ENCODE measurements around the gene HYCC1. TPM values are rescaled to one million over a fixed set of nuclear protein-coding genes. Genes with fewer than 3 reads are reported as not detected.
"Not testable (repeated sequence)": the region's sequence is repeated elsewhere in the genome, so short reads cannot be mapped to it uniquely, and the experiment has no call there.

HYCC1 gene
- polyA plus RNA-seq, 1 donor = 39.0 TPM

GRCh38 chr7:22989643-22990587, 24.0 kb downstream of the HYCC1 start:
- 100% methylated on average over 1 of the region's 3 CpGs for WGBS (ENCODE audit: insufficient coverage, low lambda C conversion rate)
- Histone ChIP-seq H3K36me3 (ENCODE audit: control insufficient read depth, insufficient read depth, low read length) (no peaks in the 10 kb centered on the region), H3K9me3 (ENCODE audit: control insufficient read depth, low read depth, low read length) (no peaks in the 10 kb centered on the region), H3K4me1 (ENCODE audit: control insufficient read depth, insufficient read depth, low read length) (no peaks in the 10 kb centered on the region), H3K27me3 (ENCODE audit: control insufficient read depth, insufficient read depth, low read length) (no peaks in the 10 kb centered on the region), H3K27ac (ENCODE audit: low read length) (no peak overlapping the region), H3K4me3 (ENCODE audit: low read length) (no peak overlapping the region)
- no peak for DNase-seq

GRCh38 chr7:22985436-22985835, 28.5 kb downstream of the HYCC1 start:
- peaks cover 3% of the 10 kb centered on the region for H3K36me3 ChIP-seq (ENCODE audit: control insufficient read depth, insufficient read depth, low read length)
- DNase-seq = no peak

GRCh38 chr7:22983257-22983855, 30.6 kb downstream of the HYCC1 start:
- H3K4me1 ChIP-seq (ENCODE audit: control insufficient read depth, insufficient read depth, low read length) = no peaks in the 10 kb centered on the region
- no peak for DNase-seq
- H3K36me3 ChIP-seq (ENCODE audit: control insufficient read depth, insufficient read depth, low read length) = peaks cover 3% of the 10 kb centered on the region
- no peak overlapping the region for H3K27ac ChIP-seq (ENCODE audit: low read length)
- 100% methylated on average over 2 of the region's 6 CpGs for WGBS (ENCODE audit: insufficient coverage, low lambda C conversion rate)
- H3K4me3 ChIP-seq (ENCODE audit: low read length) = no peak overlapping the region
- H3K9me3 ChIP-seq (ENCODE audit: control insufficient read depth, low read depth, low read length) = no peaks in the 10 kb centered on the region
- no peaks in the 10 kb centered on the region for H3K27me3 ChIP-seq (ENCODE audit: control insufficient read depth, insufficient read depth, low read length)

More at GRCh38 chr7:22985436-22985835, 28.5 kb downstream of the HYCC1 start:
- WGBS (ENCODE audit: insufficient coverage, low lambda C conversion rate) = 95% methylated on average over 2 of the region's 5 CpGs
- Histone ChIP-seq H3K27me3 (ENCODE audit: control insufficient read depth, insufficient read depth, low read length) (no peaks in the 10 kb centered on the region), H3K4me1 (ENCODE audit: control insufficient read depth, insufficient read depth, low read length) (no peaks in the 10 kb centered on the region), H3K4me3 (ENCODE audit: low read length) (no peak overlapping the region), H3K27ac (ENCODE audit: low read length) (no peak overlapping the region), H3K9me3 (ENCODE audit: control insufficient read depth, low read depth, low read length) (no peaks in the 10 kb centered on the region)

- 100% methylated on average over 1 of the region's 3 CpGs for WGBS (ENCODE audit: insufficient coverage, low lambda C conversion rate)
- Histone ChIP-seq H3K27ac (ENCODE audit: low read length) (no peak overlapping the region), H3K9me3 (ENCODE audit: control insufficient read depth, low read depth, low read length) (no peaks in the 10 kb centered on the region), H3K4me3 (ENCODE audit: low read length) (no peak overlapping the region), H3K4me1 (ENCODE audit: control insufficient read depth, insufficient read depth, low read length) (no peaks in the 10 kb centered on the region), H3K27me3 (ENCODE audit: control insufficient read depth, insufficient read depth, low read length) (no peaks in the 10 kb centered on the region), H3K36me3 (ENCODE audit: control insufficient read depth, insufficient read depth, low read length) (peaks cover 9% of the 10 kb centered on the region)
- no peak for DNase-seq
Observed at GRCh38 chr7:22980422-22980821, 33.5 kb downstream of the HYCC1 start.

GRCh38 chr7:22979861-22980260, 34.1 kb downstream of the HYCC1 start:
- no CpG with 5 or more reads among the region's 1 CpG for WGBS (ENCODE audit: insufficient coverage, low lambda C conversion rate)

GRCh38 chr7:22979251-22979650, 34.7 kb downstream of the HYCC1 start:
- no peak for DNase-seq
- Histone ChIP-seq H3K4me3 (ENCODE audit: low read length) (no peak overlapping the region), H3K27me3 (ENCODE audit: control insufficient read depth, insufficient read depth, low read length) (no peaks in the 10 kb centered on the region), H3K36me3 (ENCODE audit: control insufficient read depth, insufficient read depth, low read length) (peaks cover 14% of the 10 kb centered on the region), H3K9me3 (ENCODE audit: control insufficient read depth, low read depth, low read length) (no peaks in the 10 kb centered on the region), H3K4me1 (ENCODE audit: control insufficient read depth, insufficient read depth, low read length) (no peaks in the 10 kb centered on the region), H3K27ac (ENCODE audit: low read length) (no peak overlapping the region)
- 100% methylated on average over 1 of the region's 2 CpGs for WGBS (ENCODE audit: insufficient coverage, low lambda C conversion rate)

More at GRCh38 chr7:22979861-22980260, 34.1 kb downstream of the HYCC1 start:
- no peak overlapping the region for H3K4me3 ChIP-seq (ENCODE audit: low read length)
- no peak for DNase-seq
- no peaks in the 10 kb centered on the region for H3K27me3 ChIP-seq (ENCODE audit: control insufficient read depth, insufficient read depth, low read length)
- no peak overlapping the region for H3K27ac ChIP-seq (ENCODE audit: low read length)
- no peaks in the 10 kb centered on the region for H3K9me3 ChIP-seq (ENCODE audit: control insufficient read depth, low read depth, low read length)
- H3K36me3 ChIP-seq (ENCODE audit: control insufficient read depth, insufficient read depth, low read length) = peaks cover 9% of the 10 kb centered on the region
- H3K4me1 ChIP-seq (ENCODE audit: control insufficient read depth, insufficient read depth, low read length) = no peaks in the 10 kb centered on the region

GRCh38 chr7:22974636-22975035, 39.3 kb downstream of the HYCC1 start:
- not testable (repeated sequence) for H3K4me1 ChIP-seq (ENCODE audit: control insufficient read depth, insufficient read depth, low read length); H3K27ac ChIP-seq (ENCODE audit: low read length); H3K4me3 ChIP-seq (ENCODE audit: low read length); H3K9me3 ChIP-seq (ENCODE audit: control insufficient read depth, low read depth, low read length); DNase-seq; H3K27me3 ChIP-seq (ENCODE audit: control insufficient read depth, insufficient read depth, low read length)
- H3K36me3 ChIP-seq (ENCODE audit: control insufficient read depth, insufficient read depth, low read length) = peaks cover 17% of the 10 kb centered on the region
- 100% methylated on average over 1 of the region's 3 CpGs for WGBS (ENCODE audit: insufficient coverage, low lambda C conversion rate)

- WGBS (ENCODE audit: insufficient coverage, low lambda C conversion rate) = no CpG with 5 or more reads among the region's 2 CpGs
- Histone ChIP-seq H3K9me3 (ENCODE audit: control insufficient read depth, low read depth, low read length) (no peaks in the 10 kb centered on the region), H3K36me3 (ENCODE audit: control insufficient read depth, insufficient read depth, low read length) (peaks cover 18% of the 10 kb centered on the region), H3K4me1 (ENCODE audit: control insufficient read depth, insufficient read depth, low read length) (no peaks in the 10 kb centered on the region), H3K27ac (ENCODE audit: low read length) (no peak overlapping the region), H3K4me3 (ENCODE audit: low read length) (no peak overlapping the region), H3K27me3 (ENCODE audit: control insufficient read depth, insufficient read depth, low read length) (no peaks in the 10 kb centered on the region)
- DNase-seq = no peak
Observed at GRCh38 chr7:22972207-22972606, 41.7 kb downstream of the HYCC1 start.

- no peak for DNase-seq
- no CpG with 5 or more reads among the region's 3 CpGs for WGBS (ENCODE audit: insufficient coverage, low lambda C conversion rate)
Observed at GRCh38 chr7:22969010-22969431, 44.9 kb downstream of the HYCC1 start.

More at GRCh38 chr7:22969010-22969431, 44.9 kb downstream of the HYCC1 start:
- Histone ChIP-seq H3K4me3 (ENCODE audit: low read length) (no peak overlapping the region), H3K36me3 (ENCODE audit: control insufficient read depth, insufficient read depth, low read length) (peaks cover 10% of the 10 kb centered on the region), H3K27me3 (ENCODE audit: control insufficient read depth, insufficient read depth, low read length) (no peaks in the 10 kb centered on the region), H3K9me3 (ENCODE audit: control insufficient read depth, low read depth, low read length) (no peaks in the 10 kb centered on the region), H3K4me1 (ENCODE audit: control insufficient read depth, insufficient read depth, low read length) (no peaks in the 10 kb centered on the region), H3K27ac (ENCODE audit: low read length) (no peak overlapping the region)

Data from large intestine (tissue), 3 donors.